ENCODE data around the gene FAAP20. TPM values are rescaled to one million over a fixed set of nuclear protein-coding genes. Genes with fewer than 3 reads are reported as not detected.

The FAAP20 gene
- total and polyA plus RNA-seq, 2 of the 8 experiments (the other 6 are each of a cell fraction or from before 2014, with no cell fraction given), result 58.4 to 99.8 TPM

DNA sequence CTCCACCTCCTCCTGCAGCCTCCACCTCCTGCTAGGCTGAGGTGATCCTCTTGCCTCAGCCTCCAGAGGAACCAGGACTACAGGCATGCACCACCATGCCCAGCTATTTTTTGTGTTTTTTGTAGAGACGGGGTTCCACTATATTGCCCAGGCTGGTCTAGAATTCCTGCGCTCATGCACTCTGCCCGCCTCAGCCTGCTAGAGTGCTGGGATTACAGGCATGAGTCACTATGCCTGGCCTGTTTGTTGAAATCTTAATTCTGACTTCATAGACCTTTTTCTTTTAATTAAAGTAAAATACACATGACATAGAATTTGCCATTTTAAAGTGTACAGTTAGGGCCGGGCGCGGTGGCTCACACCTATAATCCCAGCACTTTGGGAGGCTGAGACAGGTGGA, 42.7 kb downstream of the FAAP20 start:
- Histone ChIP-seq H3K79me2 (ENCODE audit: control insufficient read depth in 1 of 2, insufficient read depth in 2 of 2, low read length in 2 of 2) (peaks cover 0 to 4% of the 10 kb centered on the region in 2 experiments; a peak in 1 of 4 replicates), H3K14ac (ENCODE audit: insufficient read length) (no peak overlapping the region), H4K91ac (replicated peaks; ENCODE audit: insufficient read length, low read length) (no peak overlapping the region), H4K8ac (ENCODE audit: extremely low read depth, insufficient read depth, low read length) (no peak overlapping the region), H3K4me3 (ENCODE audit: extremely low read depth in 1 of 4, insufficient read depth in 2 of 4, low read depth in 3 of 4, low read length in 4 of 4) (no peak overlapping the region), H3K23me2 (ENCODE audit: low read depth, low read length) (peaks cover 13% of the 10 kb centered on the region; the same call in 1 of the 2 replicates), H3K4me2 (ENCODE audit: insufficient read depth in 1 of 2, low read depth in 2 of 2, low read length in 2 of 2) (no peak overlapping the region), H2BK12ac (ENCODE audit: low read depth, low read length) (no peak overlapping the region), H2BK15ac (ENCODE audit: low read length) (no peak overlapping the region), H3K23ac (ENCODE audit: insufficient read length) (no peak overlapping the region), H3K36me3 (ENCODE audit: control insufficient read depth in 2 of 4, insufficient read depth in 4 of 4, low read length in 3 of 4) (peaks cover 0 to 18% (median 10%) of the 10 kb centered on the region in 4 experiments; a peak in 6 of 8 replicates), H2AFZ (ENCODE audit: low read length) (no peak overlapping the region), H2BK20ac (ENCODE audit: low read length) (no peak overlapping the region), H2BK120ac (replicated peaks; ENCODE audit: low read depth, low read length) (no peak overlapping the region), H3K27me3 (replicated peaks in 1 of 4; ENCODE audit: control insufficient read depth in 3 of 4, extremely low read depth in 1 of 4, insufficient read depth in 3 of 4, low read length in 3 of 4) (no peaks in the 10 kb centered on the region), H4K5ac (ENCODE audit: insufficient read length, low read depth, low read length) (no peak overlapping the region), H4K20me1 (replicated peaks in 1 of 2; ENCODE audit: control insufficient read depth in 1 of 2, insufficient read depth in 2 of 2, low read length in 2 of 2) (peaks cover 0 to 17% of the 10 kb centered on the region in 2 experiments), H3K4ac (replicated peaks; ENCODE audit: insufficient read length, low read depth, low read length) (no peak overlapping the region), H3K9me3 (ENCODE audit: insufficient read depth in 2 of 2, low read depth in 1 of 2, low read length in 1 of 2) (no peaks in the 10 kb centered on the region), H3K18ac (ENCODE audit: extremely low read depth, low read length) (no peak overlapping the region), H3K56ac (replicated peaks; ENCODE audit: insufficient read length, low read depth, low read length) (no peak overlapping the region), H2BK5ac (ENCODE audit: low read depth, low read length) (no peak overlapping the region), H3K4me1 (replicated peaks in 1 of 4; ENCODE audit: control insufficient read depth in 3 of 4, insufficient read depth in 4 of 4, low read length in 3 of 4) (no peaks in the 10 kb centered on the region), H2AK5ac (ENCODE audit: low read depth, low read length) (no peak overlapping the region), H3K9ac (replicated peaks in 1 of 4; ENCODE audit: extremely low read depth in 1 of 4, low read depth in 3 of 4, low read length in 3 of 4) (no peak overlapping the region), H3K79me1 (ENCODE audit: low read depth, low read length) (no peaks in the 10 kb centered on the region; the same call in none of the 2 replicates), H3K27ac (ENCODE audit: low read depth, low read length) (no peak overlapping the region)
- CTCF ChIA-PET (ENCODE audit: partially characterized antibody), result interaction anchor here (1.0 to 4.5 kb wide), 3 partner anchors 12 to 108 kb away, joined by 3 to 47 read pairs (median 12); no protein-coding TSS in a partner anchor
- no peak for DNase-seq (ENCODE audit: low read depth in 1 of 2, low spot score in 2 of 2)
- WGBS, 2 experiments (ENCODE audit: extremely low coverage in 1 of 2, insufficient coverage in 1 of 2, insufficient read length in 1 of 2, insufficient replicate concordance in 2 of 2, low coverage in 1 of 2, low lambda C conversion rate in 2 of 2, missing lambda C conversion rate in 1 of 2), result 96% methylated on average over 6 of the region's 6 CpGs; no CpG with 5 or more reads in 1 of the 2 experiments
- POLR2A ChIA-PET (ENCODE audit: partially characterized antibody), result no interaction called here
- FAIRE-seq, result no peak
- TF ChIP-seq CTBP2 (IDR thresholded peaks at IDR 0.05; ENCODE audit: borderline replicate concordance, insufficient read depth, insufficient read length, low read length) (no peak), BCL11A (IDR thresholded peaks at IDR 0.05; ENCODE audit: low read depth in 2 of 2, low read length in 2 of 2) (no peak), CHD1 (IDR thresholded peaks at IDR 0.05; ENCODE audit: low read depth, low read length) (no peak), EZH2 (IDR thresholded peaks at IDR 0.05; ENCODE audit: low read depth, low read length, severe bottlenecking) (no peak), ASH2L (IDR thresholded peaks at IDR 0.05; ENCODE audit: low read length) (no peak), JUND (IDR thresholded peaks at IDR 0.05; ENCODE audit: low read length) (no peak), RBBP5 (IDR thresholded peaks at IDR 0.05; ENCODE audit: borderline replicate concordance, low read depth, low read length) (no peak), SP2 (IDR thresholded peaks at IDR 0.05; ENCODE audit: low read length) (no peak), HDAC6 (IDR thresholded peaks at IDR 0.05; ENCODE audit: low read depth, low read length) (no peak), PHF8 (conservative IDR thresholded peaks at IDR 0.05; ENCODE audit: low read depth, low read length) (no peak), TBP (IDR thresholded peaks at IDR 0.05; ENCODE audit: low read depth, low read length) (no peak), TCF12 (IDR thresholded peaks at IDR 0.05; ENCODE audit: low read depth, low read length) (no peak)
- TF ChIP-seq, protein P1, sequence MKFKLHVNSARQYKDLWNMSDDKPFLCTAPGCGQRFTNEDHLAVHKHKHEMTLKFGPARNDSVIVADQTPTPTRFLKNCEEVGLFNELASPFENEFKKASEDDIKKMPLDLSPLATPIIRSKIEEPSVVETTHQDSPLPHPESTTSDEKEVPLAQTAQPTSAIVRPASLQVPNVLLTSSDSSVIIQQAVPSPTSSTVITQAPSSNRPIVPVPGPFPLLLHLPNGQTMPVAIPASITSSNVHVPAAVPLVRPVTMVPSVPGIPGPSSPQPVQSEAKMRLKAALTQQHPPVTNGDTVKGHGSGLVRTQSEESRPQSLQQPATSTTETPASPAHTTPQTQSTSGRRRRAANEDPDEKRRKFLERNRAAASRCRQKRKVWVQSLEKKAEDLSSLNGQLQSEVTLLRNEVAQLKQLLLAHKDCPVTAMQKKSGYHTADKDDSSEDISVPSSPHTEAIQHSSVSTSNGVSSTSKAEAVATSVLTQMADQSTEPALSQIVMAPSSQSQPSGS (IDR thresholded peaks at IDR 0.05; ENCODE audit: low read length), result no peak

Measured in H1 (cell line).